H9 (cell line): Measurements from ENCODE around the gene TBC1D5. TPM values are rescaled to one million over a fixed set of nuclear protein-coding genes. Genes with fewer than 3 reads are reported as not detected.
A peak's percentile ranks its signal among the peaks of the same experiment; 100 is the strongest.
"Not testable (repeated sequence)": the region's sequence is repeated elsewhere in the genome, so short reads cannot be mapped to it uniquely, and the experiment has no call there.

Experiments
- DNase-seq: peaks from one replicate; pipeline ENCODE4 v3.0.0-alpha.2; 2017
- H2AFZ ChIP-seq: one replicate; pipeline ENCODE4 v1.6.1; 2013; ENCODE audit warnings: mild to moderate bottlenecking, low read length, control low read depth, moderate library complexity
- H2AK5ac ChIP-seq: 2 replicates; pipeline ENCODE4 v1.6.1; 2013; ENCODE audit warnings: low read length, control low read depth, mixed read lengths; ENCODE audit not compliant: insufficient read length
- H2BK120ac ChIP-seq: one replicate; pipeline ENCODE4 v1.6.1; 2013; ENCODE audit warnings: low read depth, mild to moderate bottlenecking, low read length, control low read depth, inconsistent platforms; ENCODE audit not compliant: poor library complexity, severe bottlenecking
- H2BK12ac ChIP-seq: 2 replicates; pipeline ENCODE4 v1.6.1; 2013; ENCODE audit warnings: low read length, control low read depth, mixed read lengths, low read depth; ENCODE audit not compliant: insufficient read length
- H2BK15ac ChIP-seq: 2 replicates; pipeline ENCODE4 v1.6.1; 2013; ENCODE audit warnings: low read depth, low read length, control low read depth
- H2BK20ac ChIP-seq: one replicate; pipeline ENCODE4 v1.6.1; 2013; ENCODE audit warnings: low read depth, mild to moderate bottlenecking, low read length, control low read depth, inconsistent platforms; ENCODE audit not compliant: poor library complexity, severe bottlenecking
- H2BK5ac ChIP-seq: 2 replicates; pipeline ENCODE4 v1.6.1; 2013; ENCODE audit warnings: low read length, control low read depth, mixed read lengths; ENCODE audit not compliant: insufficient read length
- H3K14ac ChIP-seq: 2 replicates; pipeline ENCODE4 v1.6.1; 2013; ENCODE audit warnings: low read length, control low read depth; ENCODE audit not compliant: insufficient read depth
- H3K18ac ChIP-seq: 2 replicates; pipeline ENCODE4 v1.6.1; 2013; ENCODE audit warnings: low read depth, mild to moderate bottlenecking, mixed read lengths, low read length, control low read depth; ENCODE audit not compliant: insufficient read length
- H3K23ac ChIP-seq: 2 replicates; pipeline ENCODE4 v1.6.1; 2013; ENCODE audit warnings: low read length, control low read depth, mixed read lengths, low read depth; ENCODE audit not compliant: insufficient read length
- H3K23me2 ChIP-seq: 2 replicates; pipeline ENCODE4 v1.6.1; 2013; ENCODE audit warnings: low read depth, mild to moderate bottlenecking, mixed read lengths, low read length, control low read depth; ENCODE audit not compliant: insufficient read length, poor library complexity, severe bottlenecking
- H3K27ac ChIP-seq: 2 replicates; pipeline ENCODE4 v1.5.1; 2013; ENCODE audit warnings: low read length, control low read depth, mixed read lengths, low read depth; ENCODE audit not compliant: insufficient read length
- H3K27me3 ChIP-seq: 2 replicates; pipeline ENCODE4 v1.6.1; 2013; ENCODE audit warnings: low read length, control low read depth, inconsistent platforms; ENCODE audit not compliant: insufficient read depth
- H3K4ac ChIP-seq: 2 replicates; pipeline ENCODE4 v1.6.1; 2013; ENCODE audit warnings: low read depth, mild to moderate bottlenecking, control low read depth, inconsistent platforms, low read length, moderate library complexity
- H3K4me1 ChIP-seq: 2 replicates; pipeline ENCODE4 v1.6.1; 2013; ENCODE audit warnings: low read length, control low read depth, inconsistent platforms; ENCODE audit not compliant: insufficient read depth
- H3K4me2 ChIP-seq: 2 replicates; pipeline ENCODE4 v1.6.1; 2013; ENCODE audit warnings: low read length, control low read depth, mixed read lengths; ENCODE audit not compliant: insufficient read length, insufficient read depth
- H3K56ac ChIP-seq: 2 replicates; pipeline ENCODE4 v1.6.1; 2013; ENCODE audit warnings: low read depth, mild to moderate bottlenecking, mixed read lengths, low read length, control low read depth; ENCODE audit not compliant: insufficient read length
- H3K79me1 ChIP-seq: 2 replicates; pipeline ENCODE4 v1.6.1; 2013; ENCODE audit warnings: low read depth, mild to moderate bottlenecking, moderate library complexity, low read length, control low read depth, inconsistent platforms; ENCODE audit not compliant: insufficient read depth, poor library complexity, severe bottlenecking
- H3K79me2 ChIP-seq: 2 replicates; pipeline ENCODE4 v1.6.1; 2013; ENCODE audit warnings: low read length, control low read depth, inconsistent platforms; ENCODE audit not compliant: insufficient read depth
- H3K9ac ChIP-seq: 2 replicates; pipeline ENCODE4 v1.6.1; 2013; ENCODE audit warnings: low read length, control low read depth, mixed read lengths; ENCODE audit not compliant: insufficient read length; ENCODE audit errors: extremely low read depth
- H3K9me3 ChIP-seq: one replicate; pipeline ENCODE4 v1.6.1; 2013; ENCODE audit warnings: low read depth, low read length, inconsistent platforms; ENCODE audit not compliant: control insufficient read depth
- H3T11ph ChIP-seq: one replicate; pipeline ENCODE4 v1.6.1; 2013; ENCODE audit warnings: mild to moderate bottlenecking, low read length, control low read depth, inconsistent platforms
- H4K20me1 ChIP-seq: one replicate; pipeline ENCODE4 v1.6.1; 2013; ENCODE audit not compliant: control insufficient read depth, insufficient read length, insufficient read depth
- H4K5ac ChIP-seq: 2 replicates; pipeline ENCODE4 v1.6.1; 2013; ENCODE audit warnings: low read depth, mild to moderate bottlenecking, mixed read lengths, low read length, control low read depth; ENCODE audit not compliant: insufficient read length
- H4K8ac ChIP-seq: replicated peaks from 2 replicates; pipeline ENCODE4 v1.6.1; 2013; ENCODE audit warnings: low read length, control low read depth, mixed read lengths, low read depth; ENCODE audit not compliant: insufficient read length
- H4K91ac ChIP-seq: 2 replicates; pipeline ENCODE4 v1.6.1; 2013; ENCODE audit warnings: low read depth, mild to moderate bottlenecking, moderate library complexity, mixed read lengths, low read length, control low read depth; ENCODE audit not compliant: insufficient read length
- H3K27ac Mint-ChIP-seq, 3 experiments: 2 replicates in 2 of 3; 3 replicates in 1 of 3; pipeline ENCODE4 v1.8.0; 2020 to 2021; ENCODE audit warnings: mixed read lengths in 3 of 3, mild to moderate bottlenecking in 1 of 3, moderate library complexity in 1 of 3
- H3K27me3 Mint-ChIP-seq: 2 replicates; pipeline ENCODE4 v1.8.0; 2021; ENCODE audit warnings: low read depth, mild to moderate bottlenecking, moderate library complexity, mixed read lengths
- H3K36me3 Mint-ChIP-seq, 3 experiments: 2 replicates in 2 of 3; 3 replicates in 1 of 3; pipeline ENCODE4 v1.8.0; 2020 to 2021; ENCODE audit warnings: low read depth in 3 of 3, mixed read lengths in 3 of 3; ENCODE audit not compliant: insufficient read depth in 1 of 3
- H3K4me1 Mint-ChIP-seq, 2 experiments: 2 replicates each; pipeline ENCODE4 v1.8.0; 2020; ENCODE audit warnings: mixed read lengths in 2 of 2
- H3K4me3 Mint-ChIP-seq, 2 experiments: 2 replicates in 1 of 2; 3 replicates in 1 of 2; pipeline ENCODE4 v1.8.0; 2020 to 2021; ENCODE audit warnings: mild to moderate bottlenecking in 2 of 2, mixed read lengths in 2 of 2, moderate library complexity in 1 of 2
- H3K9me3 Mint-ChIP-seq, 2 experiments: 2 replicates in 1 of 2; 3 replicates in 1 of 2; pipeline ENCODE4 v1.8.0; 2020; ENCODE audit warnings: mild to moderate bottlenecking in 2 of 2, mixed read lengths in 2 of 2, moderate library complexity in 1 of 2
- WGBS: extraction: QIAGEN DNeasy Blood & Tissue Kit; methylation state at CpG from one replicate; pipeline ENCODE4 v1.1.7; 2013; ENCODE audit warnings: missing lambda C conversion rate, low lambda C conversion rate, mixed read lengths; ENCODE audit not compliant: insufficient read length; ENCODE audit errors: extremely low coverage; 5-methylcytosine and 5-hydroxymethylcytosine counted together
- total RNA-seq: library from RNA; stranded (reverse); gene quantifications from 2 replicates; pipeline ENCODE4 v1.2.1, GENCODE V29; 2021
- TF ChIP-seq, protein P1 (sequence below): fragments of 200-600 bp; sonication (generic); conservative IDR thresholded peaks from 3 replicates; pipeline ENCODE4 v1.8.0; 2021; ENCODE audit warnings: antibody characterized with exemption, mild to moderate bottlenecking

TBC1D5 gene
- total RNA-seq, 1 experiment from 2014 or later: 25.0 TPM

DNA sequence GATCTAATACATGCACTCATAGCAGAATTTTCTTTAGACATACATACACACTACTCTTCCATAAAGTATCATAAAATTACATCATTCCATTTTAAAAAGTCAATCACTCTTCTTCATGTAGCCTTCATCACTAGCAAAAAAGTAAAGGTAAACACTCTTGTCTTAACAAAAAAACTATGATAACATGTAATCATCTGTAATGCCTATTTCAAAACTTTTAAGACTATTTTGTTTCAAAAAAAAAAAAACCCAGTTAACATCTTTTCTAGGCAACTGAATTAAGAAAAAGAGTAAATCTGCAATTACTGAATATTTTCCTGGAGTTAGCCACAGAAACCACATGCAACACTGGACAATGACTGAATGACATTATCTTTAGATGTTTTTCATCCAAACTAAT, 4.8 kb downstream of the TBC1D5 start:
- Histone ChIP-seq H2BK5ac (no peak overlapping the region), H2AFZ (no peak overlapping the region), H3K4me1 (peaks cover 4% of the 10 kb centered on the region), H4K20me1 (no peaks in the 10 kb centered on the region), H4K8ac (no peak overlapping the region), H3K4me2 (no peak overlapping the region), H3K18ac (no peak overlapping the region), H3K14ac (no peak overlapping the region), H2BK120ac (no peak overlapping the region), H3K23ac (no peak overlapping the region), H3K9ac (no peak overlapping the region), H2AK5ac (no peak overlapping the region), H3K4ac (no peak overlapping the region), H4K5ac (no peak overlapping the region), H2BK20ac (no peak overlapping the region), H3K56ac (no peak overlapping the region), H3K79me2 (peaks cover 2% of the 10 kb centered on the region; the same call in 1 of the 2 replicates), H3K27ac (no peak overlapping the region), H3K27me3 (no peaks in the 10 kb centered on the region), H3K23me2 (no peaks in the 10 kb centered on the region), H2BK12ac (no peak overlapping the region), H3T11ph (no peak overlapping the region), H3K9me3 (no peaks in the 10 kb centered on the region), H4K91ac (no peak overlapping the region), H3K79me1 (no peaks in the 10 kb centered on the region), H2BK15ac (no peak overlapping the region)
- Mint-ChIP-seq H3K27ac (no peak overlapping the region), H3K4me3 (no peak overlapping the region), H3K9me3 (no peaks in the 10 kb centered on the region), H3K36me3 (peaks cover 0 to 5% (median 0%) of the 10 kb centered on the region in 3 experiments; a peak in 4 of 7 replicates), H3K4me1 (peaks cover 22 to 32% of the 10 kb centered on the region in 2 experiments), H3K27me3 (no peaks in the 10 kb centered on the region)
- no peak for DNase-seq
- TF ChIP-seq, protein P1, sequence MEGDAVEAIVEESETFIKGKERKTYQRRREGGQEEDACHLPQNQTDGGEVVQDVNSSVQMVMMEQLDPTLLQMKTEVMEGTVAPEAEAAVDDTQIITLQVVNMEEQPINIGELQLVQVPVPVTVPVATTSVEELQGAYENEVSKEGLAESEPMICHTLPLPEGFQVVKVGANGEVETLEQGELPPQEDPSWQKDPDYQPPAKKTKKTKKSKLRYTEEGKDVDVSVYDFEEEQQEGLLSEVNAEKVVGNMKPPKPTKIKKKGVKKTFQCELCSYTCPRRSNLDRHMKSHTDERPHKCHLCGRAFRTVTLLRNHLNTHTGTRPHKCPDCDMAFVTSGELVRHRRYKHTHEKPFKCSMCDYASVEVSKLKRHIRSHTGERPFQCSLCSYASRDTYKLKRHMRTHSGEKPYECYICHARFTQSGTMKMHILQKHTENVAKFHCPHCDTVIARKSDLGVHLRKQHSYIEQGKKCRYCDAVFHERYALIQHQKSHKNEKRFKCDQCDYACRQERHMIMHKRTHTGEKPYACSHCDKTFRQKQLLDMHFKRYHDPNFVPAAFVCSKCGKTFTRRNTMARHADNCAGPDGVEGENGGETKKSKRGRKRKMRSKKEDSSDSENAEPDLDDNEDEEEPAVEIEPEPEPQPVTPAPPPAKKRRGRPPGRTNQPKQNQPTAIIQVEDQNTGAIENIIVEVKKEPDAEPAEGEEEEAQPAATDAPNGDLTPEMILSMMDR: no peak

DNA sequence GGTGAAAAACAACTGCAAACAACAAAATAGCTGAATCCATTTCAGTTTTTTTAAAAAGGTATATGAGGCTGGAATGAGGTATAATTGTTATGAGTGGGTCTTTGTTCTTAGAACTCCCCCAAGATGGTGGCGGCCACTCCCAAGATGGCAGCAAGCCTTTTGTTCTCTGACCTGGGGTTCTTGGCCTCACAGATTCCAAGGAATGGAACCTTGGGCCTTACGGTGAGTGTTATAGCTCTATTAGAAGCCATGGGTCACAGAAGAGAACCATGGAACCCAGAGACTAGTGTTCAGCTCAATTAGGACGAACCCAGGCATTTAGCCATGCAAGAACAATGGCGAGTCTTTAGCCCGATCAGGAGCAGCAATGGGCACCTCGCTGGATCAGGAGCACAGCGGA, 7.1 kb downstream of the TBC1D5 start:
- H3K18ac ChIP-seq, H2BK15ac ChIP-seq, H3K9me3 ChIP-seq, H3K4me2 ChIP-seq, H3K23me2 ChIP-seq, H2AFZ ChIP-seq, H3K27ac ChIP-seq, DNase-seq, H3K36me3 Mint-ChIP-seq, H2BK20ac ChIP-seq, H4K91ac ChIP-seq, H3K9ac ChIP-seq, H3K27me3 Mint-ChIP-seq, H2AK5ac ChIP-seq, H2BK120ac ChIP-seq, H3K27me3 ChIP-seq, H3K4me1 ChIP-seq, H3K56ac ChIP-seq, H3K4ac ChIP-seq, H3K9me3 Mint-ChIP-seq, H2BK5ac ChIP-seq, H3K23ac ChIP-seq, H4K8ac ChIP-seq, H2BK12ac ChIP-seq, H3T11ph ChIP-seq, H3K79me1 ChIP-seq, H4K5ac ChIP-seq, H3K79me2 ChIP-seq, H3K14ac ChIP-seq, H3K4me3 Mint-ChIP-seq, H4K20me1 ChIP-seq: not testable (repeated sequence)
- WGBS: no CpG with 5 or more reads among the region's 7 CpGs
- Mint-ChIP-seq H3K27ac (peak overlapping the region in 1 of 3 experiments; percentile 76; a peak in 2 of 7 replicates), H3K4me1 (peaks cover 14 to 27% of the 10 kb centered on the region in 2 experiments)
